Retinal pigment epithelial cell (primary cell): Measurements from ENCODE around the gene INTS6.
"Not testable (repeated sequence)": the region's sequence is repeated elsewhere in the genome, so short reads cannot be mapped to it uniquely, and the experiment has no call there.

Experiments
- DNase-seq: peaks from one replicate; pipeline ENCODE4 v3.0.0-alpha.2; 2010; ENCODE audit warnings: low read depth
- H3K4me3 ChIP-seq: 2 replicates; pipeline ENCODE4 v1.5.1; 2011; ENCODE audit warnings: mild to moderate bottlenecking, low read length, control low read depth, moderate library complexity
- CTCF ChIP-seq: conservative IDR thresholded peaks from 2 replicates; pipeline ENCODE4 v1.5.1; 2011; ENCODE audit warnings: low read depth, low read length, control low read depth, inconsistent platforms

INTS6 gene

GRCh38 chr13:51423766-51424165, 29.1 kb downstream of the INTS6 start:
- no peak overlapping the region for H3K4me3 ChIP-seq
- no peak for DNase-seq
- no peak for TF ChIP-seq CTCF

GRCh38 chr13:51422484-51422883, 30.4 kb downstream of the INTS6 start:
- TF ChIP-seq CTCF, result no peak
- DNase-seq, result no peak
- no peak overlapping the region for H3K4me3 ChIP-seq

- no peak overlapping the region for H3K4me3 ChIP-seq
- no peak for TF ChIP-seq CTCF
- DNase-seq, result no peak
Observed at GRCh38 chr13:51420681-51421490, 31.9 kb downstream of the INTS6 start.

GRCh38 chr13:51419001-51419636, 33.7 kb downstream of the INTS6 start:
- DNase-seq, result no peak
- H3K4me3 ChIP-seq, result no peak overlapping the region
- no peak for TF ChIP-seq CTCF

GRCh38 chr13:51417716-51418115, 35.1 kb downstream of the INTS6 start:
- TF ChIP-seq CTCF, result no peak
- DNase-seq, result no peak
- H3K4me3 ChIP-seq, result no peak overlapping the region

- TF ChIP-seq CTCF, result no peak
- no peak for DNase-seq
Observed at GRCh38 chr13:51416107-51416506, 36.7 kb downstream of the INTS6 start.

GRCh38 chr13:51415339-51415738, 37.5 kb downstream of the INTS6 start:
- DNase-seq, result not testable (repeated sequence)

More at GRCh38 chr13:51416107-51416506, 36.7 kb downstream of the INTS6 start:
- H3K4me3 ChIP-seq, result no peak overlapping the region

More at GRCh38 chr13:51415339-51415738, 37.5 kb downstream of the INTS6 start:
- H3K4me3 ChIP-seq, result not testable (repeated sequence)
